ENCODE results near the gene PDGFA. TPM values are rescaled to one million over a fixed set of nuclear protein-coding genes. Genes with fewer than 3 reads are reported as not detected.

The PDGFA gene
- 42.4 TPM for total RNA-seq

- peak; percentile 68 to 87 for DNase-seq (ENCODE audit: low spot score in 2 of 2)
- no peak for FAIRE-seq
Measured at GRCh38 chr7:519484-520390, at the start of gene PDGFA. PDGFA (minus strand) TSS chr7:519846; CDS start chr7:519001, 845 bp downstream.

GRCh38 chr7:568031-568951 is 48.6 kb upstream of the PDGFA start:
- FAIRE-seq (no peak), DNase-seq (ENCODE audit: low spot score in 2 of 2) (no peak)

GRCh38 chr7:567305-567883 is 47.7 kb upstream of the PDGFA start:
- DNase-seq (ENCODE audit: low spot score in 2 of 2) (no peak), FAIRE-seq (no peak)

GRCh38 chr7:566100-566499 is 46.5 kb upstream of the PDGFA start:
- no peak for FAIRE-seq
- DNase-seq (ENCODE audit: low spot score in 2 of 2): no peak

GRCh38 chr7:564176-564865 is 44.7 kb upstream of the PDGFA start:
- no peak for DNase-seq (ENCODE audit: low spot score in 2 of 2)
- FAIRE-seq: no peak

- DNase-seq (ENCODE audit: low spot score in 2 of 2): no peak
- FAIRE-seq: no peak
Measured at GRCh38 chr7:563629-564170, 44.1 kb upstream of the PDGFA start.

GRCh38 chr7:562789-563628 is 43.4 kb upstream of the PDGFA start:
- no peak for FAIRE-seq
- no peak for DNase-seq (ENCODE audit: low spot score in 2 of 2)

GRCh38 chr7:562374-562675 is 42.7 kb upstream of the PDGFA start:
- DNase-seq (ENCODE audit: low spot score in 2 of 2): no peak
- no peak for FAIRE-seq

- FAIRE-seq: no peak
- no peak for DNase-seq (ENCODE audit: low spot score in 2 of 2)
Measured at GRCh38 chr7:561631-562373, 42.2 kb upstream of the PDGFA start.

GRCh38 chr7:560966-561630 is 41.5 kb upstream of the PDGFA start:
- DNase-seq (ENCODE audit: low spot score in 2 of 2): no peak
- FAIRE-seq: no peak

GRCh38 chr7:559396-559705 is 39.7 kb upstream of the PDGFA start:
- FAIRE-seq: no peak

GRCh38 chr7:557558-557881 is 37.9 kb upstream of the PDGFA start:
- no peak for FAIRE-seq
- no peak for DNase-seq (ENCODE audit: low spot score in 2 of 2)

More at GRCh38 chr7:559396-559705, 39.7 kb upstream of the PDGFA start:
- DNase-seq (ENCODE audit: low spot score in 2 of 2): no peak

GRCh38 chr7:556837-557557 is 37.4 kb upstream of the PDGFA start:
- FAIRE-seq (no peak), DNase-seq (ENCODE audit: low spot score in 2 of 2) (no peak)

GRCh38 chr7:556291-556826 is 36.7 kb upstream of the PDGFA start:
- FAIRE-seq (no peak), DNase-seq (ENCODE audit: low spot score in 2 of 2) (no peak)

GRCh38 chr7:555551-556160 is 36.0 kb upstream of the PDGFA start:
- FAIRE-seq: no peak
- DNase-seq (ENCODE audit: low spot score in 2 of 2): no peak

- DNase-seq (ENCODE audit: low spot score in 2 of 2): no peak
Measured at GRCh38 chr7:553636-554111, 34.0 kb upstream of the PDGFA start.

More at GRCh38 chr7:553636-554111, 34.0 kb upstream of the PDGFA start:
- FAIRE-seq: no peak

Data from frontal cortex (tissue), 4 donors.